H9 (cell line): Measurements from ENCODE around the gene NR1H4. TPM values are rescaled to one million over a fixed set of nuclear protein-coding genes. Genes with fewer than 3 reads are reported as not detected.

Experiments used
- DNase-seq: peaks from one replicate; pipeline ENCODE4 v3.0.0-alpha.2; 2017
- H2AFZ ChIP-seq: one replicate; pipeline ENCODE4 v1.6.1; 2013; ENCODE audit warnings: mild to moderate bottlenecking, low read length, control low read depth, moderate library complexity
- H2AK5ac ChIP-seq: 2 replicates; pipeline ENCODE4 v1.6.1; 2013; ENCODE audit warnings: low read length, control low read depth, mixed read lengths; ENCODE audit not compliant: insufficient read length
- H2BK120ac ChIP-seq: one replicate; pipeline ENCODE4 v1.6.1; 2013; ENCODE audit warnings: low read depth, mild to moderate bottlenecking, low read length, control low read depth, inconsistent platforms; ENCODE audit not compliant: poor library complexity, severe bottlenecking
- H2BK12ac ChIP-seq: 2 replicates; pipeline ENCODE4 v1.6.1; 2013; ENCODE audit warnings: low read length, control low read depth, mixed read lengths, low read depth; ENCODE audit not compliant: insufficient read length
- H2BK15ac ChIP-seq: 2 replicates; pipeline ENCODE4 v1.6.1; 2013; ENCODE audit warnings: low read depth, low read length, control low read depth
- H2BK20ac ChIP-seq: one replicate; pipeline ENCODE4 v1.6.1; 2013; ENCODE audit warnings: low read depth, mild to moderate bottlenecking, low read length, control low read depth, inconsistent platforms; ENCODE audit not compliant: poor library complexity, severe bottlenecking
- H2BK5ac ChIP-seq: 2 replicates; pipeline ENCODE4 v1.6.1; 2013; ENCODE audit warnings: low read length, control low read depth, mixed read lengths; ENCODE audit not compliant: insufficient read length
- H3K14ac ChIP-seq: 2 replicates; pipeline ENCODE4 v1.6.1; 2013; ENCODE audit warnings: low read length, control low read depth; ENCODE audit not compliant: insufficient read depth
- H3K18ac ChIP-seq: 2 replicates; pipeline ENCODE4 v1.6.1; 2013; ENCODE audit warnings: low read depth, mild to moderate bottlenecking, mixed read lengths, low read length, control low read depth; ENCODE audit not compliant: insufficient read length
- H3K23ac ChIP-seq: 2 replicates; pipeline ENCODE4 v1.6.1; 2013; ENCODE audit warnings: low read length, control low read depth, mixed read lengths, low read depth; ENCODE audit not compliant: insufficient read length
- H3K23me2 ChIP-seq: 2 replicates; pipeline ENCODE4 v1.6.1; 2013; ENCODE audit warnings: low read depth, mild to moderate bottlenecking, mixed read lengths, low read length, control low read depth; ENCODE audit not compliant: insufficient read length, poor library complexity, severe bottlenecking
- H3K27ac ChIP-seq: 2 replicates; pipeline ENCODE4 v1.5.1; 2013; ENCODE audit warnings: low read length, control low read depth, mixed read lengths, low read depth; ENCODE audit not compliant: insufficient read length
- H3K27me3 ChIP-seq: 2 replicates; pipeline ENCODE4 v1.6.1; 2013; ENCODE audit warnings: low read length, control low read depth, inconsistent platforms; ENCODE audit not compliant: insufficient read depth
- H3K4ac ChIP-seq: 2 replicates; pipeline ENCODE4 v1.6.1; 2013; ENCODE audit warnings: low read depth, mild to moderate bottlenecking, control low read depth, inconsistent platforms, low read length, moderate library complexity
- H3K4me1 ChIP-seq: 2 replicates; pipeline ENCODE4 v1.6.1; 2013; ENCODE audit warnings: low read length, control low read depth, inconsistent platforms; ENCODE audit not compliant: insufficient read depth
- H3K4me2 ChIP-seq: 2 replicates; pipeline ENCODE4 v1.6.1; 2013; ENCODE audit warnings: low read length, control low read depth, mixed read lengths; ENCODE audit not compliant: insufficient read length, insufficient read depth
- H3K56ac ChIP-seq: 2 replicates; pipeline ENCODE4 v1.6.1; 2013; ENCODE audit warnings: low read depth, mild to moderate bottlenecking, mixed read lengths, low read length, control low read depth; ENCODE audit not compliant: insufficient read length
- H3K79me1 ChIP-seq: 2 replicates; pipeline ENCODE4 v1.6.1; 2013; ENCODE audit warnings: low read depth, mild to moderate bottlenecking, moderate library complexity, low read length, control low read depth, inconsistent platforms; ENCODE audit not compliant: insufficient read depth, poor library complexity, severe bottlenecking
- H3K79me2 ChIP-seq: 2 replicates; pipeline ENCODE4 v1.6.1; 2013; ENCODE audit warnings: low read length, control low read depth, inconsistent platforms; ENCODE audit not compliant: insufficient read depth
- H3K9ac ChIP-seq: 2 replicates; pipeline ENCODE4 v1.6.1; 2013; ENCODE audit warnings: low read length, control low read depth, mixed read lengths; ENCODE audit not compliant: insufficient read length; ENCODE audit errors: extremely low read depth
- H3K9me3 ChIP-seq: one replicate; pipeline ENCODE4 v1.6.1; 2013; ENCODE audit warnings: low read depth, low read length, inconsistent platforms; ENCODE audit not compliant: control insufficient read depth
- H3T11ph ChIP-seq: one replicate; pipeline ENCODE4 v1.6.1; 2013; ENCODE audit warnings: mild to moderate bottlenecking, low read length, control low read depth, inconsistent platforms
- H4K20me1 ChIP-seq: one replicate; pipeline ENCODE4 v1.6.1; 2013; ENCODE audit not compliant: control insufficient read depth, insufficient read length, insufficient read depth
- H4K5ac ChIP-seq: 2 replicates; pipeline ENCODE4 v1.6.1; 2013; ENCODE audit warnings: low read depth, mild to moderate bottlenecking, mixed read lengths, low read length, control low read depth; ENCODE audit not compliant: insufficient read length
- H4K8ac ChIP-seq: replicated peaks from 2 replicates; pipeline ENCODE4 v1.6.1; 2013; ENCODE audit warnings: low read length, control low read depth, mixed read lengths, low read depth; ENCODE audit not compliant: insufficient read length
- H4K91ac ChIP-seq: 2 replicates; pipeline ENCODE4 v1.6.1; 2013; ENCODE audit warnings: low read depth, mild to moderate bottlenecking, moderate library complexity, mixed read lengths, low read length, control low read depth; ENCODE audit not compliant: insufficient read length
- H3K27ac Mint-ChIP-seq, 3 experiments: 2 replicates in 2 of 3; 3 replicates in 1 of 3; pipeline ENCODE4 v1.8.0; 2020 to 2021; ENCODE audit warnings: mixed read lengths in 3 of 3, mild to moderate bottlenecking in 1 of 3, moderate library complexity in 1 of 3
- H3K27me3 Mint-ChIP-seq: 2 replicates; pipeline ENCODE4 v1.8.0; 2021; ENCODE audit warnings: low read depth, mild to moderate bottlenecking, moderate library complexity, mixed read lengths
- H3K36me3 Mint-ChIP-seq, 3 experiments: 2 replicates in 2 of 3; 3 replicates in 1 of 3; pipeline ENCODE4 v1.8.0; 2020 to 2021; ENCODE audit warnings: low read depth in 3 of 3, mixed read lengths in 3 of 3; ENCODE audit not compliant: insufficient read depth in 1 of 3
- H3K4me1 Mint-ChIP-seq, 2 experiments: 2 replicates each; pipeline ENCODE4 v1.8.0; 2020; ENCODE audit warnings: mixed read lengths in 2 of 2
- H3K4me3 Mint-ChIP-seq, 2 experiments: 2 replicates in 1 of 2; 3 replicates in 1 of 2; pipeline ENCODE4 v1.8.0; 2020 to 2021; ENCODE audit warnings: mild to moderate bottlenecking in 2 of 2, mixed read lengths in 2 of 2, moderate library complexity in 1 of 2
- H3K9me3 Mint-ChIP-seq, 2 experiments: 2 replicates in 1 of 2; 3 replicates in 1 of 2; pipeline ENCODE4 v1.8.0; 2020; ENCODE audit warnings: mild to moderate bottlenecking in 2 of 2, mixed read lengths in 2 of 2, moderate library complexity in 1 of 2
- WGBS: extraction: QIAGEN DNeasy Blood & Tissue Kit; methylation state at CpG from one replicate; pipeline ENCODE4 v1.1.7; 2013; ENCODE audit warnings: missing lambda C conversion rate, low lambda C conversion rate, mixed read lengths; ENCODE audit not compliant: insufficient read length; ENCODE audit errors: extremely low coverage; 5-methylcytosine and 5-hydroxymethylcytosine counted together
- total RNA-seq: library from RNA; stranded (reverse); gene quantifications from 2 replicates; pipeline ENCODE4 v1.2.1, GENCODE V29; 2021
- TF ChIP-seq, protein P1 (sequence below): fragments of 200-600 bp; sonication (generic); conservative IDR thresholded peaks from 3 replicates; pipeline ENCODE4 v1.8.0; 2021; ENCODE audit warnings: antibody characterized with exemption, mild to moderate bottlenecking

NR1H4 gene
- total RNA-seq, 1 experiment from 2014 or later, result not detected

DNA sequence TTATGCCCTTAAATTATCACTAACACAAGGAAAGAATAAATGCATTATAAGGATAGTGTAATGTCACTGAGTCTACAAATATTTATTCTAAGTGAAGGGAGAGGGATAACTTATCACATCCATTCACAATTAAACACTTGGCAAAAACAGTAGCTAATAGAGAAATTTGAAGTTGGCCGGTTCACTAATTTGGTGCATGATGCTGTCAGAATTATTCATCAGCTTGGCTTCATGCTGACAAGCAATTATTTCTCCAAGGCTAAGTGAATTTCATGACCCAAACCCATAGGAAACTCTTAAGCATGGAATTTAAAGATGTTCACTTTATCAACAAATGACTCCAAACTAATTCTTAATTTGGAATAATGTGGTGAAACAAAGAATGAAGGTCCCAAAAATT lies 25.0 kb upstream of the NR1H4 start:
- H3K36me3 Mint-ChIP-seq, result no peaks in the 10 kb centered on the region

More for the DNA sequence above, 25.0 kb upstream of the NR1H4 start:
- WGBS, result no CpG with 5 or more reads among the region's 1 CpG
- Histone ChIP-seq H4K20me1 (no peaks in the 10 kb centered on the region), H3K4me1 (no peaks in the 10 kb centered on the region), H3K56ac (no peak overlapping the region), H4K8ac (no peak overlapping the region), H2BK20ac (no peak overlapping the region), H3K18ac (no peak overlapping the region), H3K9ac (no peak overlapping the region), H4K91ac (no peak overlapping the region), H3T11ph (no peak overlapping the region), H3K4me2 (no peak overlapping the region), H3K27ac (no peak overlapping the region), H3K4ac (no peak overlapping the region), H3K9me3 (no peaks in the 10 kb centered on the region), H2BK5ac (no peak overlapping the region), H3K23ac (no peak overlapping the region), H3K14ac (no peak overlapping the region), H2AK5ac (no peak overlapping the region), H3K23me2 (no peaks in the 10 kb centered on the region), H3K79me2 (no peaks in the 10 kb centered on the region), H2BK15ac (no peak overlapping the region), H4K5ac (no peak overlapping the region), H2BK120ac (no peak overlapping the region), H2AFZ (no peak overlapping the region), H3K79me1 (no peaks in the 10 kb centered on the region), H3K27me3 (no peaks in the 10 kb centered on the region), H2BK12ac (no peak overlapping the region)
- Mint-ChIP-seq H3K9me3 (no peaks in the 10 kb centered on the region), H3K4me3 (no peak overlapping the region), H3K27me3 (no peaks in the 10 kb centered on the region), H3K4me1 (peaks cover 8 to 9% of the 10 kb centered on the region in 2 experiments), H3K27ac (no peak overlapping the region)
- TF ChIP-seq, protein P1, sequence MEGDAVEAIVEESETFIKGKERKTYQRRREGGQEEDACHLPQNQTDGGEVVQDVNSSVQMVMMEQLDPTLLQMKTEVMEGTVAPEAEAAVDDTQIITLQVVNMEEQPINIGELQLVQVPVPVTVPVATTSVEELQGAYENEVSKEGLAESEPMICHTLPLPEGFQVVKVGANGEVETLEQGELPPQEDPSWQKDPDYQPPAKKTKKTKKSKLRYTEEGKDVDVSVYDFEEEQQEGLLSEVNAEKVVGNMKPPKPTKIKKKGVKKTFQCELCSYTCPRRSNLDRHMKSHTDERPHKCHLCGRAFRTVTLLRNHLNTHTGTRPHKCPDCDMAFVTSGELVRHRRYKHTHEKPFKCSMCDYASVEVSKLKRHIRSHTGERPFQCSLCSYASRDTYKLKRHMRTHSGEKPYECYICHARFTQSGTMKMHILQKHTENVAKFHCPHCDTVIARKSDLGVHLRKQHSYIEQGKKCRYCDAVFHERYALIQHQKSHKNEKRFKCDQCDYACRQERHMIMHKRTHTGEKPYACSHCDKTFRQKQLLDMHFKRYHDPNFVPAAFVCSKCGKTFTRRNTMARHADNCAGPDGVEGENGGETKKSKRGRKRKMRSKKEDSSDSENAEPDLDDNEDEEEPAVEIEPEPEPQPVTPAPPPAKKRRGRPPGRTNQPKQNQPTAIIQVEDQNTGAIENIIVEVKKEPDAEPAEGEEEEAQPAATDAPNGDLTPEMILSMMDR, result no peak
- no peak for DNase-seq
